HAP-1 (cell line): Measurements from ENCODE around the gene GRK6.
A peak's percentile ranks its signal among the peaks of the same experiment; 100 is the strongest.

Source experiments
- DNase-seq, 2 experiments: peaks; one replicate each; pipeline ENCODE4 v3.0.0-alpha.2; 2016 to 2020; ENCODE audit warnings: low spot score in 2 of 2
- H3K27me3 ChIP-seq: fragments of 250-450 bp; sonication (Bioruptor Pico); 2 replicates; pipeline ENCODE4 v1.5.1; 2020; ENCODE audit warnings: low read depth, mild to moderate bottlenecking, moderate library complexity
- H3K36me3 ChIP-seq: fragments of 250-450 bp; sonication (Bioruptor Pico); replicated peaks from 2 replicates; pipeline ENCODE4 v1.5.1; 2020; ENCODE audit warnings: mild to moderate bottlenecking
- H3K4me1 ChIP-seq: fragments of 250-450 bp; sonication (Bioruptor Pico); 2 replicates; pipeline ENCODE4 v1.5.1; 2020; ENCODE audit warnings: mild to moderate bottlenecking
- H3K4me3 ChIP-seq: fragments of 250-450 bp; sonication (Bioruptor Pico); 2 replicates; pipeline ENCODE4 v1.5.1; 2020; ENCODE audit warnings: mild to moderate bottlenecking, moderate library complexity
- H3K9me3 ChIP-seq: fragments of 250-450 bp; sonication (Bioruptor Pico); 2 replicates; pipeline ENCODE4 v1.5.1; 2020; ENCODE audit warnings: mild to moderate bottlenecking, moderate library complexity
- in situ Hi-C: fragments of 300-500 bp; cut with MboI; formaldehyde crosslinking; loops from 3 replicates; pipeline ENCODE4 v1.14.3; 2020; ENCODE audit warnings: low sequenced_read_pairs, inconsistent platforms, mixed read lengths

Gene GRK6

DNA sequence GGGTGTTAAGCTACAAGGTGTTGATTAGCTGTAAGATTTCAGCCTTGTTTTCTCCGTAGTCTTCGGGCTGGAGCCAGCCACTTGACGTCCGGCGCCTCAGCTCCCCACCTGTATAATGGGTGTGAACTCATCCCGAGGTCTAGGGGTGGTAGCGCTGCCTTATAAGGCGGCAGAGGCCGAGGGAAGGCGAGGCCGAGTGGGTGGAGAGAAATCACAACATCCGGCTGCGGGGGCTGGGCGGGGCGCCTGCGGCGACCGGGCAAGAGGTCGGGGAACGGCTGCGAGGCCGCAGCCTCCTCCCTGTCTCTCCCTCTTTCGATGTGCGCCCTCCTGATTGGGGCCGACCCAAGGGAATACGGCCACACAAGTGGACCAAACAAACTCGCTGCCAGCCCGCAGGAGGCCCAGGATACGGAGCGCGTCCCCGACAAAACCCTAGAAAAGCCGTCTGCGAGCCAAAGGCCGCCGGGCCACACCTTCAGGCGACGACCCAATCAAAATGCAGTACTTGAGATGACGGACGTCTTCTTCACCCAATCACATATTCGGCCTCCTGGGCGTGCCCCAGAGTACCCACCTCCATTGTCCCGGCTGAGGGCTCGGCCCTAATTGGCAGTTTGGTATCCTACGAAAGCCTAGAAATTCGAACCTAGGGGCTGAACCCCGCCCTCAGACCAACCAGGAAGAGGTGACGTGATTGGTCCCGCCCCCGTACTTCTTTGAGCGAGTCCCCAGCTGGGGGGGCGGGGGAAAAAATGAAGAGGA lies 493 bp upstream of the GRK6 start:
- Histone ChIP-seq H3K36me3 (peaks cover 4% of the 10 kb centered on the region), H3K9me3 (no peaks in the 10 kb centered on the region), H3K4me1 (peaks cover 8% of the 10 kb centered on the region), H3K27me3 (no peaks in the 10 kb centered on the region), H3K4me3 (peak overlapping the region; percentile 52)
- DNase-seq = peak; percentile 100
- in situ Hi-C loops = no loop called here

DNA sequence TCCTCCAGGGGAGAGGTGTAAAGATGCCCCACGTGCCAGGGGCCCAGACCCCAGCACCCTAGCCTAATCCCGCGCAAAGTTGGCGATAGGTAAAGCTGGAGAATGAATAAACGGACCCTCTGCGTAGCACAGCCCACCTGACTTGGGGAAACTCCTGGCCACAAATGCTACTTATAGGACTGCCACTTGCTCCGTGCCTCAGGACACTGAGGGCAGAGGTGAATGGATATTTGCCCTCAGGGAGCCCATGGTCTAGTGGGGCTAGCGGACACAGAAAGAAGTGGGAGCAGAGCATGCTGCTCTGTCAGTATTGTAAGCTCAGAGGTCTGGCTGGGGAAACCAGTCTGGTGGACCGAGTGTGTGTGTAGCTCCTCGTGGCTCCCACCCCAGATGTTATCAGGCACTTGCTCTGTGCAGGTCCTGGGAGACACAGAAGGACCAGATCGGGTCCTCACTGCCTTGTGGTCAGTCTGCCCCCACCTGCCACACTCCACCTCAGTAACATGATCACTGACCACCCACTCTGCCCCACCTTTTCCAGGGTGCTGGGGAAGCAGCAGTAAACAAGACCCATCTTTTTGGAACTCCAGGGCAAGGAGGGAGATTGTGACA lies 841 bp downstream of the GRK6 start:
- no peak for DNase-seq
- in situ Hi-C loops = no loop called here
- Histone ChIP-seq H3K4me1 (peaks cover 8% of the 10 kb centered on the region), H3K27me3 (no peaks in the 10 kb centered on the region), H3K36me3 (peaks cover 18% of the 10 kb centered on the region), H3K9me3 (no peaks in the 10 kb centered on the region), H3K4me3 (peak overlapping the region; percentile 71)

DNA sequence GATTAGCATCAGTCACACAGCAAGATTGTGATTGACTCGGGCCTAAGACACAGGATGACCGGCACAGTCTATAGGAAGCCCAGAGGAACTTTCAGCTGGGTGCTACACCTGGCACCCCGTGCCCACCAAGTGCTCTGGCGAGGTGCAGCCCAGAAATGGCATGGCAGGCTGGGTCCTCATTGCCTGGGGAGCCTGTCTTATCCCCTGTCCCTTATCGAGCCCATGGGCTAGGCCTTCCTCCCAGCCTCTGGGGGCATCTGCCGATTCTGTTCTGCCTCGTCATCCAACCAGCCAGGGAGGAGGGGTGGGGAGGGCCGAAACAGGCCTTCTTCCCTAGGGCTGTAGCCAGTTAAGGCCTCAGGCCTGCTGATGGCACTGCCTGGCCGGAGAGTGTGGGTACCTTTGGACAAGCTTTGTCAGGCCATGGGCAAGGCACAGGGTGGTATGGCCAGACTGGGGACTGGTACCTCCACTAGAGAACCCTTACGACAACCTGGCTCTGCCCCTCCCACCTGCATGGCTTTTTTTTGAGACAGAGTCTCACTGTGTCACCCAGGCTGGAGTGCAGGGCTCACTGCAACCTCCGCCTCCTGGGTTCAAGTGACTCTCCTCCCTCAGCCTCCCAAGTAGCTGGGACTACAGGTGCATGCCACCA lies 1.6 kb downstream of the GRK6 start:
- DNase-seq = no peak
- peak overlapping the region; percentile 71 for H3K4me3 ChIP-seq
- peaks cover 25% of the 10 kb centered on the region for H3K36me3 ChIP-seq
- peaks cover 8% of the 10 kb centered on the region for H3K4me1 ChIP-seq
- H3K9me3 ChIP-seq = no peaks in the 10 kb centered on the region
- H3K27me3 ChIP-seq = no peaks in the 10 kb centered on the region
- in situ Hi-C loops = no loop called here

DNA sequence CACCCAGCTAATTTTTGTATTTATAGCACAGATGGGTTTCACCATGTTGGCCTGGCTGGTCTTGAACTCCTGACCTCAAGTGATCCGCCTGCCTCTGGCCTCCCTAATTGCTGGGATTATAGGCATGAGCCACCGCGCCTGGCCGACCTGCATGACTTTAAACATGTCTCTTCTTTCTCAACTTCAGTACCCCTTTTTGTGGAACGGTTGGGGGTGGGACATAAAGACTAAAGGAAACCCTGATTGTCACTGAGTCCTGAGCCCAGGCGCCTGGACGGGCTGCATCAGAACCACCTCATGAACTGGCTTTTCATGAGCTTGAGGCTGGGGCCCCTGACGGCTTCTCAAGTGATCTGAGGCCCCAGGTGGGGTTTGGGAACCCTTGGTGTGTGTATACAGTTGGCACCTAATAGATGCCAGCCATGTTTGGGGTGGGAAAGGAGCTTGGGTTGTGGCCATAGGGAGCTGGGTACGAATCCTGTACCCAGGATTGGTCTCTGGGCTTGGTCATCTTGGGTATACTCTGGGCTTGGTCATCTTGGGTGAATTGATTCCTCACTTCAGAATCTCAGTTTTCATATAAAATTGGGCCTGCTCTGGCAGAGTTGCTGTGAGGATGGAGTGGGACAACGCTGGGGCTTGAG lies 2.2 kb downstream of the GRK6 start:
- DNase-seq = no peak
- in situ Hi-C loops = no loop called here
- peaks cover 31% of the 10 kb centered on the region for H3K36me3 ChIP-seq
- no peaks in the 10 kb centered on the region for H3K27me3 ChIP-seq
- H3K4me3 ChIP-seq = no peak overlapping the region
- peaks cover 8% of the 10 kb centered on the region for H3K4me1 ChIP-seq
- no peaks in the 10 kb centered on the region for H3K9me3 ChIP-seq

DNA sequence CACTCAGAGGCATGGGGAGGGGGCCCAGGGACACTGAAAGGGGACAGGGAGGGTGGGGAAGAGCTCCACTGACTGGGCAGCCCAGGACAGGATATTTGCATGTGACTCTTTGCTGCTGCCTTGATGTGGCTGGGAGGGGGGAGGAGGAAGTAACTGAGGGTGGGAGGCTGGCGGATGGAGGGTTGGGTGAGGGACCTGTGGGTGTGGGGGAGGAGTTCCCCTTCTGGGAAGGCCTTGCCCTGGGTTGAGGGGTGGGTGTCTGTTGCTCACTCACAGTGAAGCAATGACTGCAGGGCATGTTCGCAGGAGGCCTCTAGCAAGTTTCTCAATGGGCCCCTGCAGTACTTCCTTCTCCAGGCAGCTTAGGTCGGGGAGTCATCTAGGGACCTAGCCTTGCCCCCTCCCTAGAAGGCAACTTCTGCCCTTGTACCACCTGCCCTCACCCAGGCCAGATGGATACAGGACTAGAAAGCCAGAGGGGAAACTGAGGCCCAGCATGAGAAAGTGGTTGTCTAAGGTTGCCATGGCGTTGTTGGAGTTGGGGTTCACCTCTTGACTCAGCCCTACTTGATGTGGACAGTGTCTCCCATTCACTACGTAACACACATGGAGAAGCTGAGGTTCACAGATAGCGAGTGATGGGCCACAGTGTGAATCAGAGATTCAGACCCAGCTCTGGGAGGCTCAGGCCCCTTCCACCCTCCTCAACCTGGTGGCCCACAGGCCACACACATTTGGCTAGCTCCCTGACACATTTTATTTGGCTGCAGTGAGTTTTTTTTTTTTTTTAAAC lies 3.0 kb downstream of the GRK6 start:
- DNase-seq = no peak
- in situ Hi-C loops = no loop called here
- no peaks in the 10 kb centered on the region for H3K9me3 ChIP-seq
- peaks cover 39% of the 10 kb centered on the region for H3K36me3 ChIP-seq
- H3K4me3 ChIP-seq = no peak overlapping the region
- H3K4me1 ChIP-seq = peaks cover 8% of the 10 kb centered on the region
- no peaks in the 10 kb centered on the region for H3K27me3 ChIP-seq

DNA sequence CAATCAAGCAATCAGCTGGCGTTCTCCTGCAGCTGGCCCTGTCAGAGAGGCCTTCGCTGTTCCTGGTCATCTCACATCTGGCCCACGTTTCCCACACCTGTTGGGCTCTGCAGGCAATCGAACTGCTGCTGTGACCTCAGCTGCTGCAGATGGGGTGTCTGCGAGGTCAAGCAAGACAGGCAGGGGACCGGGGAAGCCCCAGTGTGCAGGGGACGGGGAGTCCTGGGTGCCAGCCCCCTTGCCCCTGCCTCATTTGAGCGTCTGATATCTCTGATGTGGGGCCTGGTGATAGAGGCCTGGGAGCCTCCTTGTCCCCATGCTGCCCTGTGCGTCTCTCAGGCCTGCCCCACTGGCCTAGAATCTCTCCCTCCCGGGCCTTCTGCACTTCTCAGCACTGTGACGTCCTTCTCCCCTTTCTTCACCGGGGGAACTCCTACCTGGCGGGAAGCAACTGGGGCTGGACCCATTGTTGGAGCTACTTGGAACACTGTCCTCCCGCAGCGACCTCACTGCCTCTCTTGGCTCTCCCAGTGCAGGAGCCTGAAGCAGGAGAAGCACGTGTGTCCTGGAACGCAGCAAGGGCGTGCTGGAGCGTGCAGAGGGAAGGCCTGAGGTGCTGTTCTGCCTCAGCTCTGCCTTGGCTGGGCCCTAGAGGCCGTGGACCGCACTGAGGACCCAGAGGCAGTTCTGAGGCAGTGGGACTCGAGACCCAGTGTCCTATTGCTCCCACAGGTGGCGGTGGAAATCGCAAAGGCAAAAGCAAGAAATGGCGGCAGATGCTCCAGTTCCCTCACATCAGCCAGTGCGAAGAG lies 3.9 kb downstream of the GRK6 start:
- H3K9me3 ChIP-seq = no peaks in the 10 kb centered on the region
- H3K36me3 ChIP-seq = peaks cover 48% of the 10 kb centered on the region
- no peaks in the 10 kb centered on the region for H3K27me3 ChIP-seq
- H3K4me1 ChIP-seq = peaks cover 8% of the 10 kb centered on the region
- in situ Hi-C loops = no loop called here
- no peak overlapping the region for H3K4me3 ChIP-seq
- no peak for DNase-seq

DNA sequence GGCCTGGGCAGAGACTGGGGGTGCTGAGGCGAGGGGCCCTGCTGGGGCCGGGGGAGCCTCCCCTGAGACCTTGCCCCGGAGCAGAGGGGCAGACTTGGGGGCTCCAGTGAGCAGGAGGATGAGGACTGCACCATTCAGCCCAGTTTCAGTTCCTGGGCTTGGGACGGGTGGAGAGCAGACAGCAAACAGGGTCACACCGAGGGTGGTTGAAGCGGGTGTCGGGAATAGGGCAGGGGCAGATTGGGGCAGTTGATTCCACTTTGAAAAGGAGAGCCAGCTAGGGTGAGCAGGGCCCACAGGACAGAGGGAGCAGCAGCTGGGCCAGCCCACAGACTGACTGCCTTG lies 4.5 kb downstream of the GRK6 start:
- Histone ChIP-seq H3K4me3 (no peak overlapping the region), H3K36me3 (peaks cover 54% of the 10 kb centered on the region), H3K27me3 (no peaks in the 10 kb centered on the region), H3K9me3 (no peaks in the 10 kb centered on the region), H3K4me1 (peaks cover 4% of the 10 kb centered on the region)
- no peak for DNase-seq
- in situ Hi-C loops = no loop called here

DNA sequence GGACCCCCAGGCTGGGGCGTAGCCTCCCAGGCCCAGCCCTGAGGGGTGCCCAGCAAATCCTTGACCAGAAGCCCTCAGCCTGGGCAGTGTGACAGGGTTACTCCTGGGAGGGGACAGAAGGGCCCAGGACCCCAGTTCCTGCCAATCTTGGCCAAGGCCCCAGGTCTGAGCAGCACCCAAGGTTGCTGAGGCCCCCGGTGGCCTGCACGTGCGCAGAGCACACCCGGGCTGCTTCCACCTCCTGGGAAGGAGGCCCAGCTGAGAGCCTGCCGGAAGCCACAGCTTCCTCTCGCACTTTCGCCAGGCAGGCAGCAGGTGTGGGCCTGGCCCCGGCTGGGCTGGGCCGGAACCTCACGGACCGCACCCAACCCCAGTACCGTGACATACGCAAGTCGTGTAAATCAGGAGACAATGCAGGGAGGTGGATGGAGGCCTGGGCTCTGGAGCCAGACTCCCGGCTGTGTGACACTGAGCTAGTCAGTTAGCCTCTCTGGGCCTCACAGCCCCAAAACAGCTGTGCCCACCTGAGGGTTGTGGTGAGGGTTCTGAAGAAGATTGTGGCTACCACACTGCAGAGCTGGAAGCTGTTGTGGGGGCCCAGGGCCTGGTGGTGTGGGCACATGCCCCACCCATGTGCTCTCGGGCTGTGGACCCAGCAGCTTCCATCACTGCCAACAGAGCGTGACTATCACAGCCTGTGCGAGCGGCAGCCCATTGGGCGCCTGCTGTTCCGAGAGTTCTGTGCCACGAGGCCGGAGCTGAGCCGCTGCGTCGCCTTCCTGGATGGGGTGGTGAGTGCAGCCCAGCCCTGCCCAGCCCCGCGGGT lies 5.1 kb downstream of the GRK6 start:
- no peak for DNase-seq
- H3K4me1 ChIP-seq = peaks cover 4% of the 10 kb centered on the region
- H3K36me3 ChIP-seq = peaks cover 55% of the 10 kb centered on the region
- H3K4me3 ChIP-seq = no peak overlapping the region
- no peaks in the 10 kb centered on the region for H3K9me3 ChIP-seq
- in situ Hi-C loops = no loop called here
- H3K27me3 ChIP-seq = no peaks in the 10 kb centered on the region

DNA sequence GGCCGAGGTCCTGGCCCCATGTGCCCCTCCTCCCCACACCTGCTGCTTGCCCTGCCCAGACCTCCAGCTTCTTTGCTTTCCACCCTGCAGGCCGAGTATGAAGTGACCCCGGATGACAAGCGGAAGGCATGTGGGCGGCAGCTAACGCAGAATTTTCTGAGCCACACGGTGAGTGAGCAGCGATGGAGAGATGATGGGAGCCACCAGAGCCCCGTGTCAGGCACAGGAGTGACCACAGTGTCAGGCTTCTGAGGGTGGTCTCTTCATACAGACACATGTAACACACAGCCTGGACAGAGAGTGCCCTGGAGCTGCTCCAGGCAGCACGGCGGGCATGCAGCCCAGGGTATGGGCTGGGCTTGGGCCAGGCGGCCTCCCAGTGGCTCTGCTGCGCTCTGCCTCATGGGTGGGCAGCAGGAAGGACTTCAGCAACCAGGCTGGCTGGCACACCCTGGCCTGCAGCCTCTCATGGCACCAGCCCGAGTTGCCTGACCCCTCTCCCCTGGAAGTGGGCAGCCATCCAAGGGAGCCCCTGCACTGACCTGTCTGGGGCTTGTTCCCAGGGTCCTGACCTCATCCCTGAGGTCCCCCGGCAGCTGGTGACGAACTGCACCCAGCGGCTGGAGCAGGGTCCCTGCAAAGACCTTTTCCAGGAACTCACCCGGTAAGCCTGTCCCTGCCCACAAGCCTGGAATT lies 5.8 kb downstream of the GRK6 start:
- in situ Hi-C loops = no loop called here
- H3K27me3 ChIP-seq = no peaks in the 10 kb centered on the region
- peaks cover 63% of the 10 kb centered on the region for H3K36me3 ChIP-seq
- H3K4me1 ChIP-seq = peaks cover 4% of the 10 kb centered on the region
- no peak overlapping the region for H3K4me3 ChIP-seq
- no peak for DNase-seq
- no peaks in the 10 kb centered on the region for H3K9me3 ChIP-seq

DNA sequence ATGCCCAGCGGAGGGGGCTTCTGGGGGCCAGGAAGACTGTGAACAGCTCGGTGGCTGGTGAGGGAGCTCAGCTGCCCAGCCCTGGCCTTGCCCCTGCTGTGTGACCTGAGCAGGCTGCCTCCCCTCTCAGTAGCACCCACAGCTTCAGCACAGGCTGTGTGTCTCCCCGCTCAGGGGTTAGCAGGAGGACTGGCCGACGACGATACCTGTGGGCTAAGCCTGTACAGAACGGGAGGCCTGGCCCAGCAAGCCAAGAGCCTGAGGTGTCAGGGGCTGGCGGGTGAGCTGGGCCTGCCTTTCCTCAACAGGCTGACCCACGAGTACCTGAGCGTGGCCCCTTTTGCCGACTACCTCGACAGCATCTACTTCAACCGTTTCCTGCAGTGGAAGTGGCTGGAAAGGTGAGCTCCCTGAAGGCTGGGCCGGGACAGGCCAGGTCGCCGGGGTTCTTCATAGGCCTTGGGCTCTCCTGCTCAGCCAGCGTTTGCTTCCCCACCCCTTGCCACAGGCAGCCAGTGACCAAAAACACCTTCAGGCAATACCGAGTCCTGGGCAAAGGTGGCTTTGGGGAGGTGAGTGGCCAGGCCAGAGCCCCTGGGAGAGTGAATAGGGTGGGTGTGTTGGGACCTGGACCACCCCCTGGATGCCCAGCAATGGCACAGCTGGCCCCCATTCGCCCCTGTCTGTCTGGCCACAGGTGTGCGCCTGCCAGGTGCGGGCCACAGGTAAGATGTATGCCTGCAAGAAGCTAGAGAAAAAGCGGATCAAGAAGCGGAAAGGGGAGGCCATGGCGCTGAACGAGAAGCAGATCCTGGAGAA lies 6.6 kb downstream of the GRK6 start:
- Histone ChIP-seq H3K27me3 (no peaks in the 10 kb centered on the region), H3K4me3 (no peak overlapping the region), H3K4me1 (peaks cover 4% of the 10 kb centered on the region), H3K9me3 (no peaks in the 10 kb centered on the region), H3K36me3 (peaks cover 70% of the 10 kb centered on the region)
- in situ Hi-C loops = no loop called here
- DNase-seq = no peak

DNA sequence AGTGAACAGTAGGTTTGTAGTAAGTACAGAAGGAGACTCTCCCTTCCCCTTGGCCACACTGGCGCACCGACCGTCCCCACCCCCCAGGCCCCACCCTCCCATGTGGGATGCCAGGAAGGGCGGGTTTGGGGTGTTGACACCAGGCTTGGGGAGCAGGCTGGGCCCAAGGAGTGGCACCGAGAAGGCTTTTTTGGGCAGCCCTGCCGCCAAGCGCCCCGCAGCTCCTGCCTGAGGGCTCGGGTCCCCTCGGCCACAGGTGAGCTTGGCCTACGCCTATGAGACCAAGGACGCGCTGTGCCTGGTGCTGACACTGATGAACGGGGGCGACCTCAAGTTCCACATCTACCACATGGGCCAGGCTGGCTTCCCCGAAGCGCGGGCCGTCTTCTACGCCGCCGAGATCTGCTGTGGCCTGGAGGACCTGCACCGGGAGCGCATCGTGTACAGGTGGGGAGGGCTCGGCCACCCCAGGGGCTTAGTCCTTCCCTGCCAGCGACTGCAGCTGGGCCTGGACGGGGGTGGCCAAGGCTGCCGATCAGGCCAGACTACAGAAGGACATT lies 7.3 kb downstream of the GRK6 start:
- Histone ChIP-seq H3K36me3 (peaks cover 75% of the 10 kb centered on the region), H3K9me3 (no peaks in the 10 kb centered on the region), H3K4me3 (no peak overlapping the region), H3K27me3 (no peaks in the 10 kb centered on the region), H3K4me1 (peaks cover under 1% of the 10 kb centered on the region; the same call in 1 of the 2 replicates)
- DNase-seq = no peak
- in situ Hi-C loops = no loop called here
